Body of pancreas (tissue), 4 donors: ENCODE data around the gene LPAR3.

Experiments
- POLR2A ChIP-seq, 3 donors: fragments of 450-650 bp; IDR thresholded peaks; one replicate each; pipeline ENCODE4 v1.6.1; 2016; ENCODE audit warnings: antibody characterized with exemption in 3 of 3, mild to moderate bottlenecking in 2 of 3
- TF ChIP-seq, protein P1 (sequence below), 7 experiments: fragments of 450-650 bp in 4 of 7; fragments of 200-600 bp in 3 of 7; sonication (generic) in 3 of 7; IDR thresholded peaks; one replicate each; pipeline ENCODE4 v1.5.1; 2016 to 2019; ENCODE audit warnings: antibody characterized with exemption in 7 of 7

DNA sequence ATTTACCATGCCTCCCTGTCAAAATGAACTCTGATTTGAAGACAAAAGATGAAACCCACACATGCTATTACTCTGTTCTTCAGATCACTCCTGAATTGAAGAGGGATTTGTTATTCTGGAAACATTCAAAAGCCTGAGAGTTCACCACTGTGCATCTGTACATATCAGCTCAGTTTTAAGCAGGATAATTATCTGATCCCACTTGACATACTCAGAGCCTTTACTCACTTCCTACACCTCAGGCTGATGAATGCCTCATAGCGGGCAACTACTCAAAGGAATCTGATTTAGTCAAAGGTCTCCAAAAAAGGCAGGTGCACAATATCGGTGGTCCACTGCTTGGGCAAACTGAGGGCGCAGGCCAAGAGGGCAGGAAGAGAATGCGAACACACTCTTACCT lies 47.5 kb upstream of the LPAR3 start:
- TF ChIP-seq POLR2A (IDR thresholded peaks at IDR 0.05): no peak
- TF ChIP-seq, protein P1, sequence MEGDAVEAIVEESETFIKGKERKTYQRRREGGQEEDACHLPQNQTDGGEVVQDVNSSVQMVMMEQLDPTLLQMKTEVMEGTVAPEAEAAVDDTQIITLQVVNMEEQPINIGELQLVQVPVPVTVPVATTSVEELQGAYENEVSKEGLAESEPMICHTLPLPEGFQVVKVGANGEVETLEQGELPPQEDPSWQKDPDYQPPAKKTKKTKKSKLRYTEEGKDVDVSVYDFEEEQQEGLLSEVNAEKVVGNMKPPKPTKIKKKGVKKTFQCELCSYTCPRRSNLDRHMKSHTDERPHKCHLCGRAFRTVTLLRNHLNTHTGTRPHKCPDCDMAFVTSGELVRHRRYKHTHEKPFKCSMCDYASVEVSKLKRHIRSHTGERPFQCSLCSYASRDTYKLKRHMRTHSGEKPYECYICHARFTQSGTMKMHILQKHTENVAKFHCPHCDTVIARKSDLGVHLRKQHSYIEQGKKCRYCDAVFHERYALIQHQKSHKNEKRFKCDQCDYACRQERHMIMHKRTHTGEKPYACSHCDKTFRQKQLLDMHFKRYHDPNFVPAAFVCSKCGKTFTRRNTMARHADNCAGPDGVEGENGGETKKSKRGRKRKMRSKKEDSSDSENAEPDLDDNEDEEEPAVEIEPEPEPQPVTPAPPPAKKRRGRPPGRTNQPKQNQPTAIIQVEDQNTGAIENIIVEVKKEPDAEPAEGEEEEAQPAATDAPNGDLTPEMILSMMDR (IDR thresholded peaks at IDR 0.05): no peak
